NCI-H526 (cell line): ENCODE data around the gene TMSB15B.
"Not testable (repeated sequence)": the region's sequence is repeated elsewhere in the genome, so short reads cannot be mapped to it uniquely, and the experiment has no call there.

Experiments
- DNase-seq, 2 experiments: peaks; one replicate each; lab custom pipeline; 2025; lab: John Stamatoyannopoulos, UW

TMSB15B gene

DNA sequence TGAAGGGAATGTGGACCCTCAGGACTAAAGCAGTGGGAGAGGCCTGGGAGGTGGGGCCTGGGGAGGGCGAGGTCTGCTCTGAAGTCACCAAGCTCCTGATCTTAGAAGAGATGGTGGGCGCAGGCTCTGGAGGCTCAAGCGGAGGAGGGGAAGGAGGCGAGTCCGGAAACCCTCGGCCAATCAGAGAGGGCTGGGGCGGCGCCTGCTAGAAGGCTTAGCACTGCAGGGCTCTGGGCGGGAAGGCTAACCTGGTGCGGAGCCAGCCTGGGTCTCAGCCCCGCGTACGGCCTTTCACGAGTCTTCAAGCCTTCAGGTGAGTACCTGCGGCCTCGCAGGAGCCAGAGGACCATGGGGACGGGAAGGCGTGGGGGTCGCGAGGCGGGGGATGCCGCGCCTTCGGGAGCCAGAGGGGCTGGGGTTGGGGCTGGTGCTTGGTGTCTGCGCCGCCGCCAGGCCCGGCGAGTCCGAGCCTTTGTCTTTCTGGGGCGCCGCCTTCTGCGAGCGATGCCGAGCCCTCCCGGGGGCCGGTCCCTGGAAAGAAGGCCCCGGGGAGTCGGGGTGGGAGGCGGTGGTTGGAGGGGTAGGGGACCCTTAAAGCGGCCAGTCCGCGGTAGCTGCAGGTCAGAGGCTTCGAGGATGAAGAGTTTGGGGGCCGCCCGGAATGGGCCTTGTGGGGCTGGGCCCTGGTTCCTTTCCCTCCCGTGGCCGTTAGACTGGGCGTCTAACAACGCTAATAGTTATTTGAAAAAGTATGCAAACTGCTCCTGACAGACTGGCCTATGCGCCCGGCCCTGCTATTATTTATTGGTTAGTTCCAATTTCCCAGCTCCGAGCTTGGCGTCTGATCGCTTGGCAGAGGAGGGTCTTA lies at the start of gene TMSB15B:
Gene TMSB15B (plus strand): TSS at position 217 of the 868 bp plus-strand sequence.
- not testable (repeated sequence) for DNase-seq

DNA sequence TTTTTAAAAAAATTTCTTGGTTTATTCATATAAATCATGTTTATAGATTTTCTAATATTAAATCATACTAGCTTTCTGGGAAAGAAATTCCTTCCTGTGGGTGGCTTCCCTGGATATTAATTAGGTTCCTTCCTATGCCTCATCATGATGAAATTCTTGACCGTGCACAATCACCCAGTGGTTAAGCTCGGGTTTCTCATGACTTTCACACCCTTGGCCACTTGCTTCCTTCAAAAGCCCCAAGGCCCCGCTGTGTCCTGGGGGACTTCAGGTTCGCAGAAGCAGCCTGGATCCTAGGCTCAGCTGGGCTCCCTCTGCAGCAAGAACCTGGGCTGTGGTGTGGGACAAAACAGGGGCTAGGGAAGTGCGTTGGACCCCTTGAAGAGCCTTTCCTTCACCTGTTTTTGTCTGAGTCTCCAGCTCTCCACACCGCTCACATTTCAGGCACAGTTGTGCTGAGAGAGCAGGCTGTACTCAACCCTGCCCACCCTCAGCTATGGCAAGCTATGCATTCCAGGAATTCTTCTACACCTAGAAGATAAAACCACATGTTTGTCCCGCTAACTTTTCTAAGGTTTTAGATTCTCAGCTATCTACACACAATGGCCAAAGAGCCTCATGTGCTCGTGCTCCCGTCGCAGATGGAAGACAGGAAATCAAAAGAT lies 48.9 kb upstream of the TMSB15B start:
- DNase-seq, result no peak

DNA sequence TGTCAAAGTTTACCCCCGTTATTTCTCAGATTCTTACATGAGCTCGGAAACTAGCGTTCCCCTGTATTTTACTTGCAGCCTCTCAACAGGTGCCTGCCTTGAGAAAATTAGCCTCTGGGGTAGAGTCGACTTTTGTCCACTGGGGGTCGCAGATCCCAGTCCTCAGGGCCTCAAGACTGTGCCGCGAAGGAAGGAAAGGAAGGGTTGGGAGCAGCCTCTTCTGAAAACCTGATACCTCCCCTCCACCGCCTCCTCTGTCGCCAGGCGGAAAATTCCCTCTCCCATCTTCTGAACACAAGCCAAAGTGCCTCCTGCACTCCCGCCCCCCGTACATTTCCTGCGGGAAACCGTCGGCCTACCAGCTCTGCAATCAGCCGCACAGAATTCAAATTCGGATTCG lies 44.4 kb upstream of the TMSB15B start:
- peak; percentile 63 to 79 for DNase-seq

DNA sequence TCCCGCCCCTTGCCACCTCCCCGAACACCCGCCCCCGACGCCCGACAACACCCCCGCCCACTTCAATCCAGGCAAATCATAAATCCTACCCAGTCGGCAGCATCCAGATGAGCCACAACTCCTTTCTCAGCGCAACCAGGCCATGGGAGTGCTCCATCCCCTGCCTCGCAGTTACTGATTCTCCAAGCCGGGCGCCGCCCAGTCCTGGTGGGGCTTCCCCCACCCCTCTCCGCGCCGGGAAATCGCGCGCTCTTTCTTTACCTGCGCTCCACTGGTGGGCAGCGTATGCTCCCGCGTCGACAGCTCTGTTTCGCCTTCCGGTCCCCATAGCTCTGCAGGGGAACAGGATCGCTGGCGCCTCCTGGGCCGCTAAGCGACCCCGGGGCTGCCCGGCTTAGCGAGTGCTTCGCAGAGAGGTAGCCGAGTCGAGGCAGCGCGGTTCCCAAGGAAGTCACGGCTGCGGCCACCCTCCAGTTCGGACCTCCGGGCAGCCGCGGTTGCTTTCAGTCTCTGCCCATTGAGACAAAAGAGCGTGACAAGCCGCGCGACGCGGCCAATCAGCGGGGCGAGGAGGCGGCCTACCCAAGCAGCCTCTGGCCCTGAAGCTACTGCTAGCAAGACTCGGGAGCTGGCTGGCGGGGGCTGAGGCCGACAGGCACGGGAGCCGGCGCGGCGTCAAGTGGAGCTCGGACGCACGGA lies 43.7 kb upstream of the TMSB15B start:
- DNase-seq, result peak; percentile 67 to 82

DNA sequence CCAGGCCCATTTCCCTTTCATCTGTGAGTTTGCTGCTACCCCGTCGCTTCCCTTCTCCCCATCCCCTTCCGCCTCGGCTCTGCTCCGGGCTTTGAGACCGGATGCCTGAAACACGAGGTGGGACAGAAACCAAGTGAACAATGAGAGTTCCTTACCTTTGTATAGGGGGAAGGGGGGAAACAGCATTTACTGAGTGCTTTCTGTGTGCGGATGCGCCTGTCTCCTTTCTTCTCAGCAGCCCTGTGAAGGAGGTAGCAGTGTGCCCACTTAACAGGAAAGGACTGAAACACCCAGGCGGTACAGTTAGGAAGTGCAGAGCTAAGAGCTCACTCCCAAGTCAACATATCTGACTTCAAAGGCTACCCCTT lies 43.2 kb upstream of the TMSB15B start:
- DNase-seq, result peak; percentile 48 to 63

DNA sequence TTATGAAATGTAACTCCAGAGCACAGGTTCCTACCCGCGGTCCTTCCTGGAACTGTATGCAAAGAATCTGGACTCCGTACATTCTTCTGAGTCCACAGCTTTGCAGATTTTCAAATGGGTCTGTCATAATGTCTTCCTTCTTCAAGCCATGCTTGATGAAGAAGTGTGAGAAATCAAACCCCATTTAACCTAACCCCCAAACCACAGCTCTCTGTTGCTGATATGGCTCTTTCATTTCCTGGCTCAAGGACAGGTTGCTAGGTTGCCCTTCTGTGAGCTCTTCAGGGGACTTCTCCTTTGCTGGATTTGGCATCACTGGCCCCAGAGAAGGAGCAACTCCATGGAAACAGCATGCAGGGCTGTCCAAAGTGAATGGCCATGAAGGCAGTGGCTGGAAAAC lies 41.9 kb upstream of the TMSB15B start:
- not testable (repeated sequence) for DNase-seq

DNA sequence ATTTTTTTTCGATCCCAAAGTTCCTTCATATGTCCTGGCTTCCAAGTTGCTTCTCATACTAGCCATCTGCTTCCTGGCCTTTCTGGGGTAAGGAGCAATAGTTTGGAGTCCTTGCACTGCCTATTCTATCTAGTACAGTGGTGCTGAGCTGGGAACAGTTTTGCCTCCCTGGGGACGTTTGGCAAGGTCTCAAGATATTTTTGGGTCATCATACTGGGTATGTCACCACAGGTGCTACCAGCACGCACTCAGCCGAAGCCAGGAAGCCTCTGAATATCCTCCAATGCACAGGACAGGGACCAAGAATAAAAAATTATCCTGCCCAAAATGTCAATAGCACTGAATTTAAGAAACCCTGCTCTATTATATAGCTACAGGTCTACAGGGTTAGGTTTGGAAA lies 35.4 kb upstream of the TMSB15B start:
- no peak for DNase-seq

DNA sequence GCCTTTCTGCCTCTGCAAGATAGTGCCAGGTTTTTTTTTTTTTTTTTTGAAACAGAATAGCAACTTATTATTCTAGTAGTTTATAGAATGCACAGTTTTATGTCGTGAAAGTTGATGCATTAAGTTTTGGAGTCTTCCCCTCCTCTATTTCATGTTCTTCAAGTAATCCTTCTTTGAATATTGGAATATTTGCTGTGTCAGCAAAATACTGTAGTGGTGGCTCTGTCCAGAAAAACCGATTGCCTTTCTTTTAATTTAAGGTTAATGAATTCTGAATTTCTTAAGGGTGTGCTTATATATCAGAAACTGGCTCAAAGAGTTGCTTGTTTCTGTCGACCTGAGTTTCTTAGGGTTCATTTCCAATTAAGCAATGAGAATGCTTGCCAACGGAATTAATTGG lies 34.8 kb upstream of the TMSB15B start:
- DNase-seq, result no peak

DNA sequence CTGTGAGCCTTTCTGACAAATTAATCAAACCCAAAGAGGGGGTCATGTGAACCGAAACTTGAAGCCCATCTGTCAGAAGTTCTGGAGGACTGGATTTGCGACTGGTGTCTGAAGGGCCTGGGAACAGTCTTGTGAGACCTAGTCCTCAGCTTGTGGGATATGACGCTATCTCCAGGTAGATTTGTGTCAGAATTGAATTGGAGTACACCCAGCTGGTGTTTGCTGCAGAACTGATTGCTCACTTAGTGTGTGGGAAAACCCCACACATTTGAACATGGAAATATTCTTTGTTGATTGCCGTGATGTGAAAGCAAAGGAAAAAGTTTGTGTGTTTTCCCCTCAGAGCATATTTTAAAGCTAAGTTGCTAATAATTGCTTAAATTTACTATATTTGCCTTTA lies 30.3 kb upstream of the TMSB15B start:
- DNase-seq, result no peak

DNA sequence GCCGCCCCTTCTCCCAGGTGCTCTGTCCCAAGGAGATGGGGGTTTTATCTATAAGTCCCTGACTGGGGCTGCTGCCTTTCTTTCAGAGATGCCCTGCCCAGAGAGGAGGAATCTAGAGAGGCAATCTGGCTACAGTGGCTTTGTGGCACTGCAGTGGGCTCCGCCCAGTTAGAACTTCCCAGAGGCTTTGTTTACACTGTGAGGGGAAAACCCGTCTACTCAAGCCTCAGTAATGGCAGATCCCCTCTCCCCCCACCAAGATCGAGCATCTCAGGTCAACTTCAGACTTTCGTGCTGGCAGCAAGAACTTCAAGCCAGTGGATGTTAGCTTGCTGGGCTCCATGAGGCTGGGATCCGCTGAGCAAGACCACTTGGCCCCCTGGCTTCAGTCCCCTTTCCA lies 22.2 kb upstream of the TMSB15B start:
- DNase-seq, result not testable (repeated sequence)

DNA sequence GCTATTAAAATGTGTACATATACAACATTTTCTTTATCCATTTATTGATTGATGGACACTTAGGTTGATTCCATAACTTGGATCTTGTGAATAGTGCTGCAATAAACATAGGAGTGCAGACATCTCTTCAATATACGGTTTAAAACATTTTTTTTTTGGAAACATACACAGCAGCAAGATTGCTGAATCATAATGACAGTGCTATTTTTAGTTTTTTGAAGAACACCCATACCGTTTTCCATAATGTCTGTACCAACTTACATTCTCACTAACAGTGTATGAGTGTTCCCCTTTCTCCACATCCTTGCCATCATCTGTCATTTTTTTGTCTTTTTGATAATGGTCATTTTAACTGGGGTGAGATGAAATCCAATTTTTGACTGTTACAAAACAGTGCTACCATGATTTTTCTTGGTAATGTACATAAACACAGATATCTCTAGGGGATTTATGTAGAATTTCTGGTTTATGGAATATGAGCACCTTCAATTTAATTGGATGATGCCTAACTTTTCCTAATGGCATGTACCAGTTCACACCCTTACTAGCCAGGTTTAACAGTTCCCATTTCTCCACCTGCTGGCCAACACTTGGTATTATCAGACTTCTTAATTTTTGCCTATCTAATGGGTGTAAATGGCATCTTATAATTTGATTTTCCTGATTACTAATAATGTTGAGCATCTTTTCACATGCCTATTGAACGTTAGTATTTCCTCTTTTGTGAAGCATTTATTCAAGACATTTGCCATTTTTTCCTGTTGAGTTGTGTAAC lies 21.0 kb upstream of the TMSB15B start:
- DNase-seq, result peak; percentile 15 to 51

DNA sequence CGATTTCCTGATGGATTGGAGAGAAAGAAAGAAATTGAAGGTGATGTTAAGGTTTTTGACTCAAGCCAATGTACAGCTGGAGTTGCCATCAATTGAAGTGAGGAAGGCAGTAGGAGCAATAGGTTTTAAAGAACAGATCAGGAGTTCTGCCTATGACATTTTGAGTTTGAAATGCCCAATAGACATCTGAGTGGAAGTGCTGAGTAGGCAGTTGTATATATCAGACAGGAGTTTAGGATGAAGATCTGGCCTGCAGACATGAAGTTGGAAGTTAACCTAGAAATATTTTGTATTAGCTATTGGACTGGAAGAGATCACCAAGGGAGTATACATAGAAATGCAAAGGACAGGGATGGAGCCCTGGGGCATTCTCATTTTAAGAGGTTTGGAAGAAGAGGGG lies 12.9 kb upstream of the TMSB15B start:
- DNase-seq, result no peak

DNA sequence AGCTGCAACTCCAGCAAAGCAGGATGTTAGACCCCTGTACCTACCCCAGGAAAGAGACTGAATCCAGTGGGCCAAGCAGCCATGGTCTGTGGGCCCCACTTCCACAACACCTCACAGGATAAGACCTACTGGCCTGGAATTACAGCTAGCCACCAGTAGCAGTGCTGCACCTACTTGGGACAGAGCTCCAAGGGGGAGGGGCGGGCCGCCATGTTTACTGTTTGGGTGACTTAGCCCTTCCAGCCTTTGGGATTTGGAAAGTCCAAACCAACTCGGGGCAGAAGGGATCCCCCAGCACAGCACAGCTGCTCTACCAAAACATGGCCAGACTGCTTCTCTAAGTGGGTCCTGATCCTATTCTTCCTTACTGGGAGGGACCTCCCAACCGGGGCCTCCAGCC lies 9.1 kb upstream of the TMSB15B start:
- no peak for DNase-seq

DNA sequence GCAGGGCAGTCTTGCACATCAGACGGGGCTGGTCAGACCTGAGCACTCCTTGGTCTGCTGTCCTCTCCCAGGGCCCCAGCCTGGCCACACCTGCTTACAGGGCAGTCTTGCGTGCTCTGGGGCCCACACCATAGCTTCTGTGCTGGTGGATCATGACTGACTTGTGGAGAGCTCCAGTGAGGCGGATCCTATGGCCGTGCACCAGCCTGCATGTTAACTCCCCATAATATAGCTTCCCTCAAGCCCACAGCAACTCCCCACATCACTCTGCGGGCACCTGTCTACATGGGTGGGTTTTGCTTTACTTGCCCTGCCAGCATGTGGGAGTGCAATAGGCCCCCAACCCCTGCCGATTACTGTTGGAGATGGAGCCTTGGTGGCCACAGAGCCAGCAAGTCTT lies 8.2 kb upstream of the TMSB15B start:
- DNase-seq, result no peak

DNA sequence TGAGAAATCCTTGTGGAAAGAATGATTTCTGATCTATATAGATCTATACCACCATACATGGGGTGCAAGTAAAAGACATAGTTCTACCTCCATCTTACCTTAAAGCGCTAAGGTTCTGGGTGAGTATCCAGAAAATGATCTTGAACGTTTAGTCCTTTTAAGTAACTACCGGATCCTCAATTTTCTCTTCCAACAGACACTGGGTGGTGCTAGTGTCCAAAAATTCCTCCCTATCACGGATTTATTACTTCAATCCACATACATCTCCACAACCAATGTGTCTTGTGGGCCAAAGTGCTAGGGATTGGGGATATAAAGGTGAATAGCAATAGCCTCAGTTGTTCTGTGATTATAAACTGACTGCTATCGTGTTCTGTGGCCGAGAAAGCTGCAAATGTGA lies 1.8 kb upstream of the TMSB15B start:
- DNase-seq, result not testable (repeated sequence)

DNA sequence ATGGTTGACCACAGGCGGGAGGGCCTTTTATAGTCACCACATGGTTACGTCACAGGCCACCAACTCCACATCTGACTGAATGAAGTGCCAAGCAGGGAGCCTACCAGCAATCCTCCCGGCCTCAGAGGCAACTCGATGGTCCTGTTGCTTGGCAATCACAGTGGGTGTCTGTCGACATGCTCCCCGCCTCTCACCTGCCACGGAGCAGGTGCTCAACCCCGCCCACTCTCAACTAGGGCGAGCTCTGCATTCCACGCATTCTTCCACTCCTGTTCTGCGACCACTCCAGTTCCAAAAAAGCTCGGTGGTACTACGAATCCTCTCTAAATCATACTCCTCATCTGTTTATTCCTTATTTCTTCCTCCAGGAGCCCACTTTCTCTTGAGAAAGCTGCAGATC lies 21.1 kb downstream of the TMSB15B start:
- not testable (repeated sequence) for DNase-seq

DNA sequence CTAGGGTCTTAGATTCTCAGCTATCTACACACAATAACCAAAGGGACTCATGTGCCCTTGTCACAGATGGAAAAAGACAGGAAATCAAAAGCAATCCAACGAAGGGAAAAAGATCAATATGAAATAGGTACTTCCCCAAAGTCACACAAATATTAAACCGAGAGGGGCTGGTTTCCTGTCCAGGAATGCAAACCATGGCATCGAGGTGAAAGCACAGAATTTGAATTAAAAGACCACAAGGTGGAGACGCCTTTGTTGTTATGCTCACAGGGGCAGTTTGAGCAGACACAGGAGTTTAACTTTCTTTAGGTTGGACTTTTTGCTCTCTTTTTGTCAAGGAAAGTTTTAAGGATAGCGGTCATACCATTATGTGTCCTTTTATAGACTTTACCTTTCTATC lies 36.8 kb downstream of the TMSB15B start:
- no peak for DNase-seq

DNA sequence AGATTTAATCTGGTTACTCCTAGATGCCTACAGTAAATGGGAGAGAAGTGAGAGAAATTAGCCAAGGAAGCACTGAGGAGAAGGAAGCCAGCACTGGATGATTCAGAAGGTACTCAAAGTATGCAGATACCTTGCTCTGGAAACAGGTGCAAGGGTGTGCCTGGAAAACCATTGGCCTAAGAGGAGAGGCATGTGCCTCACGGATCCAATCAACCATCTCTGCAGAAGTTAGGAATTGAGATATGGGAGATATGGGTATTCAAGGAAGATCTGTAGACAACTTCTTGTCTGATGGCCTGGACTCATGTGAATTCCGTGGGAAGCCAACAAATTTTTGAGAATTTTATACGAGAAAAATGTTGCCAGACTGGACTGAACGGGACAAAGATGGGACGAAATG lies 46.4 kb downstream of the TMSB15B start:
- no peak for DNase-seq

DNA sequence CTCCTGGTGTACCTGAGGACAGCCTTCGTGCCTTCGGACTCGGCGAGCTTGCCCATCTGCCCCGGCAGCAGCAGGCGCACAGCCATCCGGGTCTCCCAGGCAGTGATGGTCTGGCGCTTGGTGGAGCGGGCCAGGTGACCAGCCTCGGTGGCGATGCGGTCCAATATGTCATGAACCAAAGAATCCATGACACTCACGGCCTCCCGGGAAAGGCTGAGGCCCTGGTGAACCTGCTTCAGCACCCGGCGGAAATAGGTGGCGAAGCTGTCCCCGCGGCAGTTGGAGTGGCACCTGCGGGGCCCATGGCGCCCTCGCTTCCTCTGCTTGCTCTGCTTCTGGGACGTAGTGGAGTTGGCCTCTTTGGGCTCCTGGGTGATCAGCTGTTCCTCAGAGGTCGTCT lies 50.7 kb downstream of the TMSB15B start:
- no peak for DNase-seq

DNA sequence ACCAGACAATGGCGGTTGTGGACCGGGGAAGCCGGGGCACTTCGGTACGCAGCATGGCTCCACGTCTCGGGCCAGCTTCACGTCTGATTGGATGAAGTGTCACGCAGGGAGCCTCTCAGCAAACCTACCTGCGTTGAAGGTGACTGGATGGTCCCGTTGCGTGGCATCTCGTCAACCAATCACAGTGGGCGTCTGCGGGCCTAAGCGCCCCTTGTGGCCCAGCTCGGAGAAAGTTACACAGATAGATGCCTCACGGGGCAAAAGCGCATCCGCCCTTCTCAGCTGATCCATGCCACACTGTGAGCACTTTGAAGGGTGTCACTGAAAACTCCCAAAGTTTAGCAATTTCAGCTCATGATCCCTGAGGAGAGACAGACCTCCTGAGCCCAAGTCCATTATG lies 51.2 kb downstream of the TMSB15B start, which contains the start of gene H2BW1:
Gene H2BW1 (minus strand): TSS at position 103 of the 400 bp plus-strand sequence. CDS start 132 bp downstream, outside the sequence.
- DNase-seq, result no peak

DNA sequence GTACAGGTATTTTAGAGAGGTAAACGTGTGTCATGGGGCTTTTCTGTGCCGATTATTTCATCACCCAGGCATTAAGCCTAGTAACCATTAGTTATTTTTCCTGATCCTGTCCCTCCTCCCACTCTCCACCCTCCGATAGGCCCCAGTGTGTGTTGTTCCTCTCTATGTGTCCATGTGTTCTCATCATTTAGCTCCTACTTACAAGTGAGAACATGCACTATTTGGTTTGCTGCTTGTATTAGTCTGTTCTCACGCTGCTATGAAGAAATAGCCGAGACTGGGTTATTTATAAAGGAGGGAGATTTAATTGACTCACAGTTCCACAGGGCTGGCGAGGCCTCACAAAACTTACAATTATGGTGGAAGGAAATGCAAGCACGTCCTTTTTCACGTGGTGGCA lies 53.1 kb downstream of the TMSB15B start:
- not testable (repeated sequence) for DNase-seq
